Fibroblast of skin of scalp (primary cell): ENCODE measurements around the gene RHBDF2.
"Not testable (repeated sequence)": the region's sequence is repeated elsewhere in the genome, so short reads cannot be mapped to it uniquely, and the experiment has no call there.

Source experiments
- DNase-seq: peaks from one replicate; pipeline ENCODE4 v3.0.0-alpha.2; 2013

The RHBDF2 gene

GRCh38 chr17:76524598-76525512, 23.6 kb upstream of the RHBDF2 start:
- peak; percentile 66 for DNase-seq

- DNase-seq: peak; percentile 49
These were observed 22.1 kb upstream of the RHBDF2 start for GRCh38 chr17:76523084-76524037.

DNA sequence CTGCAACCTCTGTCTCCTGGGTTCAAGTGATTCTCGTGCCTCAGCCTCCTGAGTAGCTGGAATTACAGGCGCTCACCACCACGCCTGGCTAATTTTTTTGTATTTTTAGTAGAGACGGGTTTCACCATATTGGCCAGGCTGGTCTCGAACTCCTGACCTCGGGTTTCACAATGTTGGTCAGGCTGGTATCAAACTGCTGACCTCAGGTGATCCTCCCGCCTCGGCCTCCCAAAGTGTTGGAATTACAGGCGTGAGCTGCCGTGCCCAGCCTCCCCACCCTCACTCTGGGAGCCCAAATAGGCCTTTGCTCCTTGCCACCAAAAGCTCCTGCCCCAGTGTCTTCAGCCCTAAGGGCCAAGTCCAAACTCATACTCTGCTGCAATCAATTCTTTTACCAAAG, 20.5 kb upstream of the RHBDF2 start:
- not testable (repeated sequence) for DNase-seq

GRCh38 chr17:76521262-76521661, 20.0 kb upstream of the RHBDF2 start:
- DNase-seq: no peak

DNA sequence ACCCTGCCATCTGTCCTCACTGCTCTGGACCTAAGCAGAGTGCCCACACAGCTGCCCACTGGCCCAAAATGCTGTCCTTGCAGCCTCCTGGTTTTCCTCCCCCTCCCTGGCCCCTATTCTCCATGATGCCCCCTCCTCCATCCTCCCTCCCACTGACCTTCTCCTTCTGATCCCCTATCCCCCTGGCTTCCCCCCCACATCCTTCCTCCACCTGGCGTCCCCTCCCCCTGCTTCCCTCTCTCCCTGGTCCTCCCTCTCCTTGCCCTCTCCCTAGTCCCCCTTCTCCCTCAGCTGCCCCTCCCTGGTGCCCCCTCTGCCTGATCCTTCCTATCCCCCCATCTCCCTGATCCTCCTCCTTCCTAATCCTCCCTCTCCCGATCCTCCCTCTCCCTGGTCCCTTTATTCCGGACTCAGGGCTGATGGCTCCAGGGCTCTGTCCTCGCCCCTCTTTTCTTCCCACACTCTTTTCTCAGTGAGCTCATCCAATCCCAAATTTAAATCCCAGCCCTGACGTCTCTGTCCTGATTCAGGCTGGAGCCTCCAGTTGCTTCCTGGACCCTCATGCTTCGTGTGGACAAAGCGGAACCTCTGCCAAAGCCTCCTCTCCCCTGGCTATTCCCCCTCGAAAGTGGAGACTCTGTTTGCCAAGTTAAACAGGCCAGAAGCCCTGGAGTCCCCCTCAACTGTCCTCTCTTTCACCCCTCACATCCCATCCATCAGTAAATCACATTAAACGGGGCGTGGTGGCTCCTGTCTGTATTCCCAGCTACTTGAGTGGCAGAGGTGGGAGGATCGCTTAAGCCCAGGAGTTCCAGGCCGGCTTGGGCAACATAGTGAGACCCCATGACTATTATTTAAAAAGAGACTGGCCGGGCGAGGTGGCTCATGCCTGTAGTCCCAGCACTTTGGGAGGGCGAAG, 18.1 kb upstream of the RHBDF2 start:
- DNase-seq: no peak

- no peak for DNase-seq
These were observed 16.4 kb upstream of the RHBDF2 start for GRCh38 chr17:76517638-76518038.

DNA sequence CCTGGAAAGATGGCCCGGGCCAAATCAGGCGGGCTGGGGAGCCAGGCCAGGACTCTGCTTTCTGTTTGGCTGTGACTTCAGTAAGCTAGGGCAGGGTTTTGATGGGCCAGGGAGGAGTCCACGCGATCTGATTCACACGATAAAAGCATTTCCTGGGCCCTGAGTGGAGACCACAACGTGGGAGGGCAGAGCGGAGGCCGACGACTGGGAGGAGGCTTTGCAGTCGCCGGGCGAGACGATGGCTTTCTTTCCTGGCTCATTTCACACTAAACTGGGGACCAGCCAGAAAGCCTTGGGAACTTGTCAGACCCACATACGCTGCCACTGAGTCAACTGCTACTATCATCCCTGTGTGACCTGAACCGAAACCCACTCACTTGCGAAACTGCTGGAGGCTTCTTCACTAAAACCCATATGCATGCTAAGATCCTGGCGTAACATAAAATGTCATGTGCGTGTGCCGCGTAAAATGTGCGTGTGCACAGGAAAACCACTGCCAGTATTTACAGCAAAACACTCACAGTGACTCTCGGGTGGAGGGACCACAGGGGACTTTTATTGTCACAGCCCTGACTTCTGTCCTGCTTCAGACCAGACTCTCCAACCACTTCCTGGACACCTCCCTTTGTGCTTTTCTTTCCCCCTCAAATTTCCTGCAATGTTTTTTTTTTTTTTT, 14.2 kb upstream of the RHBDF2 start:
- DNase-seq: peak; percentile 79

- not testable (repeated sequence) for DNase-seq
These were observed 13.1 kb upstream of the RHBDF2 start for GRCh38 chr17:76514355-76514754.

DNA sequence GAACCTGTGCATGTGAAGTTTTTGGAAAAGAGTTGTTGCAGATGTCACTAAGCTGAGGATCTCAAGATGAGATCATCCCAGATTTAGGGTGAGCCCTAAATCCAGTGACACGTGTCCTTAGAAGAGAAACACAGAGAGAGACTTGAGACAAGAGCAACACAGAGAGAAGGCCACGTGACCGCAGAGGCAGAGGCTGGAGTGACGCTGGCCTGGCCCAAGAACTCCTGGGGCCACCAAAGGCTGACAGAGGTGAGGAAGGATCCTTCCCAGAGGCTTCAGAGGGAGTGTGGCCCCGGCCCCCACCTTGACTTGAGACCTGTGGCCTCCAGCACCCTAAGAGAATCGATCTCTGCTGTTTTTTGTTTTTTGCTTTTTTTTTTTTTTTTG, 12.1 kb upstream of the RHBDF2 start:
- no peak for DNase-seq

- no peak for DNase-seq
These were observed 11.4 kb upstream of the RHBDF2 start for GRCh38 chr17:76512366-76513305.

- no peak for DNase-seq
These were observed 10.6 kb upstream of the RHBDF2 start for GRCh38 chr17:76511668-76512365.

DNA sequence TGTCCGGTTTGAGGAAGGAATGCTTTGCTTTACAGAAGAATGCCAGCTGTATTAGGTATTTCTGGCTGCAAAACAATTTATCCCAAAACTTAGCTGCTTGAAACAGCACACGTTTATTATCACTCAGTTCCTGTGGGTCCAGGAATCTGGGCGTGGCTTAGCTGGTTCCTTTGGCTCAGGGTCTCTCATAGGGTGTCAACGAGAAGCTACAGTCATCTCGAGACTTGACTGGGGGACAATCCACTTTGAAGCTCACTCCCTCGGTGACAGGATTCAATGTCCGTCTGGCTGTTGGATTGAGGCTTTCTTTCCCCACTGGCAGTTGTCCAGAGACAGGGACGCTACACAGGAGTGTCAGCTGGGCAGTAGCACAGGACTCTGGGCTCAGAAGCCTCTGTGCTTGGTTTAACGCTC, 9.6 kb upstream of the RHBDF2 start:
- peak; percentile 22 for DNase-seq

DNA sequence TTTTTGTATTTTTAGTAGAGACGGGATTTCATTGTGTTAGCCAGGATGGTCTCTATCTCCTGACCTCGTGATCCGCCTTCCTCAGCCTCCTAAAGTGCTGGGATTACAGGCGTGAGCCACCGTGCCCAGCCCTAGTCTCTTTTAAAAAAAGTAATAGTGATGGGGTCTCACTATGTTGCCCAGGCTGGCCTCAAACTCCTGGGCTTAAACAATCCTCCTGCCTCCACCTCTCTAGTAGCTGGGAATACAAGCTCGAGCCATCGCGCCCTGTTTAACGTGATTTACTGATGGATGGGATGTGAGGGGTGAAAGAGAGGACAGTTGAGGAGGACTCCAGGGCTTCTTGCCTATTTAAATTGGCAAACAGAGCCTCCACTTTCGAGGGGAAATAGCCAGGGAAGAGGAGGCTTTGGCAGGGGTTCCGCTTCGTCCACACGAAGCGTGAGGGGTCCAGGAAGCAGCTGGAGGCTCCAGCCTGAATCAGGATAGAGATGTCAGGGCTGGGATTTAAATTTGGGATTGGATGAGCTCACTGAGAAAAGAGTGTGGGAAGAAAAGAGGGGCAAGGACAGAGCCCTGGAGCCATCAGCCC, 7.3 kb upstream of the RHBDF2 start:
- DNase-seq: not testable (repeated sequence)

DNA sequence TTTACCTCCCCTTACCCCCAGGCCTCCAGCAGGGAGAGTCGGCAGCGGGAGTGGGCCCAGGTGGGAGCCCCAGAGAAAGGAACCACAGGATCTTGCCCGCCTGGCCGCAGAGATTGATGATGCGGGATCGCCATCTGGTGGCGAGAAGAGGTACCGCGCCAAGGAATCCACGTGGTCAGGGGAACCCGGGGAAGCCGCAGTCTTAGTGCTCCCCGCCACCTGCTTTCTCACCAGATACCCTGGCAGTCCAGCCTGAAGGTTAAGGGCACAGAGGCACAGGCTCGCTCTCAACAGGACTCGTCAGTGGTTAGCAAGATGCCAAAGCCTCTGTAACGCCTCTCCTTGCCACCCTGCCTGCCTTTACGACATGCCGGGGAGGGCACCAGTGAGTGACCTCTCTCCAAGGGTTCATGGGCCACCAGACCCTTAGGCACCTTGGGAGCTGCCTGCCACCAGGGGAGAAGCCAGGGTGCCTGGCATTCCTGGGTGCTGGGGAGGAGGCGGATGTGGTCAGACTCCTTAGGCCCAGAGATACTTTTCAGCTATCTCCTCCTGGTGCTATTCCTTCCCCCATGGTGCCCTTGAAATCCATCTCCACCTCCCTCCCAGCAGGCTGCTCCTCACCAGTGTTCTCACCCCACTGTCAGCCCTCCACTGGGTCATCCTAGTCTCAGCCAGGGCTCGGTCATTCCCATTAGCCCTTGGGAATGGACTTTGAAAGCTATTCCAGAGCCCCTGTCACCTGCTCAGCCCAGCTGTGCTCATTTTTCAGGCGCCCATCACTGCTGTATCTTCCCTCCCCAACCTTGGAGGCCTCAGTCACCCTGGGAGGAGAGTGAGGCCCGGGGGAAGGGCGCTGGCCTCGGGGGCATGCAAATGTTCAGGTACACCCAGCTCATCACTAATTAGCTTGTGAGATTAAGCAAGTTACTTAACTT, 5.5 kb upstream of the RHBDF2 start:
- DNase-seq: peak; percentile 62

DNA sequence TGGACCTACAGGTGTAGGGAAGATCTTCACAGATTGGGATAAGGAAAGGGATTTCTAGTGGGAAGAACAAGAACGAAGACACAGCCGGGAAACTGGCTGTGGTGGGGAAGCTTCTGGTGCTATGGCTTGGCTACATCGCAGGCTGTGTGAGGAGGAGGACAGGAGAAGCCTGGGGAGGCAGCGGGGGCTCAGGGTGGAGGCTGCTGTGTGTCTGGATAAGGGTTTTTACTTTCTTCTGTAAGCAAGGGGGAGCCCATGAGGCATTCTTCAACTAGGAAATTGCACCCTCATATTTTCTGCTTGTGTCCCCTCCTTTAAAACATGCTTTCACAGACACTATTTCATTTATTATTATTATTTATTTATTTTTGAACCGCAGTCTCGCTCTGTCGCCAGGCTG, 2.9 kb upstream of the RHBDF2 start:
- DNase-seq: no peak

DNA sequence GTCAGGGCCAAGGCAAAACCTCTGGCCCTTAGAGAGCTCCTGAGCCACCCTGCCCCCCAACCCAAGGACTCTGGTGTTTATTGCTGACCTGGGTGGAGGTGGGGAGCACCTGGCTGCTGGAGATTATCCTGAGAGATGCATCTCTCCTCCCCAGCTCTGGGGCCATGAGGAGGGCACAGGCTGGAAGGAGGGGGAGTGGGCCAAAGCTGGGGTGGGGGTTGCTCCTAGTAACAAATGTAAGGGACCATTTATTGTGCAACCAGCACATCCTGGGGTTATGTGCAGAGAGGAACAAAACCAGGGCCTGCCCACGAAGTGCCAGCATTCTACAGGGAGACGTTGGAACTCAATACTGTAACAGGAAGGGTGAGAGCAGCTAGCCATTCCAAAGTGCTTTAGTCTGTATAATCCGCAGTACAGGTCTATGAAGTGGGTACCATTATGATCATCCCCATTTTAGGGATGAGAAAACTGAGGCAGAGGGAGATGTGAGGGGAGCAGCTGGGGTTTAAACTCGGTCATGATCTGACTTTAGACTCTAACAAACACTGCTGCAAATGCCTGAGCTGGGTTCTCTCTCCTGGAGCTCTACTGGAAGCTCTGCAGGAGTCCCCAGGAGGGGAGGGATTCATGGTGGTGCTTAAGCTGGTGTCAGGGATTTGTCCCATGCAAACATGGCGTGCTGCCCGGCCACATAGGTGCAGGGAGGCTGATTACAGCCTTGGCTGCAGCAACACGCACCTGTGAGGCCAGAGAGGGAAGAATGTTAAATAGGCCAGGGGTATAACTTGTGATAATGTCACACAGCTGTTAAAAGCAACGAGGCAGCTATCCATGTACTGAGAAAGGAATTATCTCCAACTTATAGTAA, 1.4 kb upstream of the RHBDF2 start:
- no peak for DNase-seq

DNA sequence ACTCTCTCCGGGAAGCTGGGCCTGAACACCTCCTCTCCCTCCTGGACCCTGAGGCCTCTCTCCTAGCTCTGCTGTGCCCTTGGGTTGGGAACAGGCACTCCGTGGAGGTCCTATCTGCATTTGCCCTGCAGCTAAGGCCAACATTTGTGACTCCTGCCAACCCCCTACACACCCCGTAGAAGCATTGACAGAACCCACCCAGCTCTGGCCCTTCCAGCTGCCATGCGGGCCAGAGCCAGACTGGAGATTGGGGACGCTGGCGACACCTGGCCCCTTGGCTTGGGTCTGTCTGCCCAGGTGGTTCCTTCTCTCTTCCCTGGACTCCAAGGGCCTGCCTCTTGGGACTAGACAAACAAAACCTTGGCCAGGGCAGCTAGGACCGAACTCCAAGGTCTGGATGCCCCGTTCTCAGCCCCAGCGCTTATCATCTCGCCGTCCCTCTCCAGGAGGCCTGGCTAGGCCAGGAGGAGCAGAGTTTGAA, 644 bp upstream of the RHBDF2 start:
- no peak for DNase-seq
